Lower leg skin (tissue), 3 donors: Measurements from ENCODE around the gene DMXL2.

Experiments used
- CTCF ChIP-seq, 3 donors: fragments of 450-650 bp; IDR thresholded peaks; one replicate each; pipeline ENCODE4 v1.5.1; 2016; ENCODE audit warnings: antibody characterized with exemption in 3 of 3, mild to moderate bottlenecking in 3 of 3, moderate library complexity in 2 of 3
- POLR2A ChIP-seq, 2 donors: fragments of 450-650 bp; IDR thresholded peaks; one replicate each; pipeline ENCODE4 v1.6.1; 2016 to 2017; ENCODE audit warnings: antibody characterized with exemption in 2 of 2, mild to moderate bottlenecking in 1 of 2, moderate library complexity in 1 of 2

- TF ChIP-seq CTCF (IDR thresholded peaks at IDR 0.05) (no peak), POLR2A (IDR thresholded peaks at IDR 0.05) (no peak)
Observed at GRCh38 chr15:51401051-51401780, 221.4 kb downstream of the DMXL2 start.
